Activated CD8-positive, alpha-beta memory T cell treated with anti-CD3 and anti-CD28 coated beads, Interleukin-2, amount 10 ng/mL, durations not matched to agents 7 days and 5 days (primary cell): ENCODE results near the gene TBC1D22A. TPM values are rescaled to one million over a fixed set of nuclear protein-coding genes. Genes with fewer than 3 reads are reported as not detected.

Source experiments
- ATAC-seq: fragments of 150-1000 bp; cut with Tn5 transposase; one replicate; pipeline ENCODE4 v1.10.0; 2021; ENCODE audit warnings: moderate library complexity
- CTCF ChIA-PET: fragments of 350-600 bp; sonication (Branson Sonifier 250); formaldehyde crosslinking; loops from one replicate; lab custom pipeline; 2021; ENCODE audit warnings: antibody characterized with exemption; lab: Charles Lee
- DNase-seq: peaks from one replicate; pipeline ENCODE4 v3.0.0-alpha.2; 2020
- H3K27ac Mint-ChIP-seq: one replicate; pipeline ENCODE4 v1.8.0; 2021; ENCODE audit warnings: mild to moderate bottlenecking, mixed read lengths
- H3K27me3 Mint-ChIP-seq: one replicate; pipeline ENCODE4 v1.8.0; 2021; ENCODE audit warnings: mixed read lengths
- H3K36me3 Mint-ChIP-seq: one replicate; pipeline ENCODE4 v1.8.0; 2021; ENCODE audit warnings: mild to moderate bottlenecking, mixed read lengths
- H3K4me1 Mint-ChIP-seq: one replicate; pipeline ENCODE4 v1.8.0; 2021; ENCODE audit warnings: mixed read lengths
- H3K4me3 Mint-ChIP-seq: one replicate; pipeline ENCODE4 v1.8.0; 2021; ENCODE audit warnings: mild to moderate bottlenecking, moderate library complexity, mixed read lengths
- H3K9me3 Mint-ChIP-seq: one replicate; pipeline ENCODE4 v1.8.0; 2022; ENCODE audit warnings: low read depth, mixed read lengths
- total RNA-seq, 2 experiments: library from RNA; stranded (reverse); gene quantifications; one replicate each; pipeline ENCODE4 v1.2.3, GENCODE V29; 2021

Gene TBC1D22A
- total RNA-seq, 2 experiments from 2014 or later = 32.6 to 44.9 TPM

GRCh38 chr22:46783721-46784120 is 21.3 kb downstream of the TBC1D22A start:
- no peak for ATAC-seq
- peaks cover 4% of the 10 kb centered on the region for H3K36me3 Mint-ChIP-seq
- no peak for DNase-seq
- H3K4me1 Mint-ChIP-seq = peaks cover 14% of the 10 kb centered on the region
- CTCF ChIA-PET = interaction anchor here (1.3 to 1.5 kb wide), 2 partner anchors 20 to 35 kb away, joined by 3 to 4 read pairs; no protein-coding TSS in a partner anchor
- H3K27ac Mint-ChIP-seq = no peak overlapping the region
- no peak overlapping the region for H3K4me3 Mint-ChIP-seq
- H3K9me3 Mint-ChIP-seq = no peaks in the 10 kb centered on the region
- no peaks in the 10 kb centered on the region for H3K27me3 Mint-ChIP-seq

DNA sequence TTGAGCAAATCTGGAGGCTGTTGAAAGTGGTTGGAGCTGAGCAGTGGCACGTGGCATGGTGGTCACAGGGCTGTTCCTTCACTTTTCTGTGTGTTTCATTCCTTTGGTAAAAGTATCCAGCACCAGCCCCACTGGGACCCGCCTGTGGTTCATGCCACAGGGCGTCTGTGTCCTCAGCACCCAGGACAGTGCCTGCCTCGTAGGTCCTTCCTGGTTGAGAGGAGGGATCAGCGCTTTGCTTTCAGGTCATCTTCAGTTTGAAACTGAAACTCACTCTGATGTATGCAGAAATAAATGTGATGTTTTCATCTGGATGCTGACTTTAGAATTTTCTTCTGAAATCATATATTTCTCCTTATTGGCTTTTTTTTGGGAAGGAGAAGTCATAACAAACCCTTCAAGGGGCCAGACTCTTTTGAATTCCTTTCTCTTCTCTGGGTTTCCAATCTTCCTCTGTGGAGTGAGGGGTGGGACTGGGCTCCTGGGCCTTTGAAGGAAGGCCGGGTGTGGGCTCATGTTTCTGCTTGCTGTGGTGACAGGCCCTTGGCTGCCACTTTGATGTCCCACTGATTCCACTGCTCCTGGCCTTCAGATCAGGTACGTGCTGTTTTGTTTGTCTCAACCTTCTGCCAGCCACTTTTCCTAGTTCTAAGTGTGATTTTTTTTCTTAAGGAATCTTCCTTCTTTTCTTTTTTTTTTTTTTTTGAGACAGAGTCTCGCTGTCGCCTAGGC is 26.2 kb downstream of the TBC1D22A start:
- peak; percentile 75 for DNase-seq
- CTCF ChIA-PET = interaction anchor here (0.7 to 1.8 kb wide), 8 partner anchors 10 to 30 kb away, joined by 3 to 8 read pairs (median 4); partner anchors contain the start of gene TBC1D22A
- no peaks in the 10 kb centered on the region for H3K27me3 Mint-ChIP-seq
- no peaks in the 10 kb centered on the region for H3K9me3 Mint-ChIP-seq
- H3K4me3 Mint-ChIP-seq = peak overlapping the region; percentile 68
- peaks cover 52% of the 10 kb centered on the region for H3K4me1 Mint-ChIP-seq
- peak; percentile 66 for ATAC-seq
- H3K36me3 Mint-ChIP-seq = peaks cover 11% of the 10 kb centered on the region
- peak overlapping the region; percentile 91 for H3K27ac Mint-ChIP-seq

- CTCF ChIA-PET = interaction anchor here (1.3 to 4.3 kb wide), 3 partner anchors 11 to 31 kb away, joined by 4 to 30 read pairs (median 20); no protein-coding TSS in a partner anchor
- H3K36me3 Mint-ChIP-seq = peaks cover 12% of the 10 kb centered on the region
- H3K27ac Mint-ChIP-seq = peak overlapping the region; percentile 100
- H3K9me3 Mint-ChIP-seq = no peaks in the 10 kb centered on the region
- peaks cover 52% of the 10 kb centered on the region for H3K4me1 Mint-ChIP-seq
- H3K4me3 Mint-ChIP-seq = peak overlapping the region; percentile 78
- ATAC-seq (no peak), DNase-seq (no peak)
- no peaks in the 10 kb centered on the region for H3K27me3 Mint-ChIP-seq
Observed at GRCh38 chr22:46789992-46790391, 27.5 kb downstream of the TBC1D22A start.

- peaks cover 12% of the 10 kb centered on the region for H3K36me3 Mint-ChIP-seq
- CTCF ChIA-PET = interaction anchor here (0.8 to 4.3 kb wide), 8 partner anchors 10 to 228 kb away, joined by 3 to 30 read pairs (median 4); partner anchors contain the start of gene TBC1D22A
- H3K27ac Mint-ChIP-seq = peak overlapping the region; percentile 100
- peaks cover 52% of the 10 kb centered on the region for H3K4me1 Mint-ChIP-seq
- H3K27me3 Mint-ChIP-seq = no peaks in the 10 kb centered on the region
- peak; percentile 93 for ATAC-seq
- peak overlapping the region; percentile 78 for H3K4me3 Mint-ChIP-seq
- DNase-seq = peak; percentile 91
- H3K9me3 Mint-ChIP-seq = no peaks in the 10 kb centered on the region
Observed at GRCh38 chr22:46791201-46791731, 28.8 kb downstream of the TBC1D22A start.

GRCh38 chr22:46792061-46792796 is 29.8 kb downstream of the TBC1D22A start:
- no peak for DNase-seq
- H3K9me3 Mint-ChIP-seq = no peaks in the 10 kb centered on the region
- H3K4me3 Mint-ChIP-seq = no peak overlapping the region
- H3K27me3 Mint-ChIP-seq = no peaks in the 10 kb centered on the region
- H3K36me3 Mint-ChIP-seq = peaks cover 8% of the 10 kb centered on the region
- no peak for ATAC-seq
- CTCF ChIA-PET = interaction anchor here (0.8 to 4.3 kb wide), 4 partner anchors 11 to 229 kb away, joined by 3 to 30 read pairs (median 12); no protein-coding TSS in a partner anchor
- peaks cover 52% of the 10 kb centered on the region for H3K4me1 Mint-ChIP-seq
- H3K27ac Mint-ChIP-seq = peak overlapping the region; percentile 100

- DNase-seq (no peak), ATAC-seq (no peak)
- CTCF ChIA-PET = interaction anchor here (3.2 to 4.3 kb wide), 2 partner anchors 10 to 34 kb away, joined by 20 to 30 read pairs; no protein-coding TSS in a partner anchor
- Mint-ChIP-seq H3K27ac (peak overlapping the region; percentile 43), H3K4me3 (no peak overlapping the region), H3K9me3 (no peaks in the 10 kb centered on the region), H3K4me1 (peaks cover 47% of the 10 kb centered on the region), H3K36me3 (peaks cover 12% of the 10 kb centered on the region), H3K27me3 (no peaks in the 10 kb centered on the region)
Observed at GRCh38 chr22:46792841-46793261, 30.4 kb downstream of the TBC1D22A start.

DNA sequence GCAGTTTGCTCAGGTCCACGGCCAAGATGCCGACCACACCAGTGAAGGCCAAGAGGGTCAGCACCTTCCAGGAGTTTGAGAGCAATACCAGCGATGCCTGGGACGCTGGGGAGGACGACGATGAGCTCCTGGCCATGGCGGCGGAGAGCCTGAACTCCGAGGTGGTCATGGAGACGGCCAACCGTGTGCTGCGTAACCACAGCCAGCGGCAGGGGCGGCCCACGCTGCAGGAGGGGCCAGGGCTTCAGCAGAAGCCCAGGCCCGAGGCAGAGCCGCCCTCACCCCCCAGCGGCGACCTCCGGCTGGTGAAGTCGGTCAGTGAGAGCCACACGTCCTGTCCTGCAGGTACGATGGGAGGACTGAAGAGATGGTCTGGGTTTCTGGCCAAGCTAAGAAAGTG is 31.0 kb downstream of the TBC1D22A start:
- H3K36me3 Mint-ChIP-seq = peaks cover 13% of the 10 kb centered on the region
- H3K27ac Mint-ChIP-seq = peak overlapping the region; percentile 46
- no peaks in the 10 kb centered on the region for H3K9me3 Mint-ChIP-seq
- CTCF ChIA-PET = interaction anchor here (4.3 kb wide), 1 partner anchor 10 kb away, joined by 30 read pairs; no protein-coding TSS in a partner anchor
- peaks cover 42% of the 10 kb centered on the region for H3K4me1 Mint-ChIP-seq
- no peak overlapping the region for H3K4me3 Mint-ChIP-seq
- no peak for DNase-seq
- H3K27me3 Mint-ChIP-seq = no peaks in the 10 kb centered on the region
- no peak for ATAC-seq

GRCh38 chr22:46794067-46794466 is 31.6 kb downstream of the TBC1D22A start:
- H3K27ac Mint-ChIP-seq = peak overlapping the region; percentile 19
- CTCF ChIA-PET = interaction anchor here (1.5 to 4.3 kb wide), 2 partner anchors 9 kb away, joined by 8 to 30 read pairs; no protein-coding TSS in a partner anchor
- ATAC-seq = no peak
- H3K9me3 Mint-ChIP-seq = no peaks in the 10 kb centered on the region
- H3K4me3 Mint-ChIP-seq = no peak overlapping the region
- H3K36me3 Mint-ChIP-seq = peaks cover 14% of the 10 kb centered on the region
- H3K27me3 Mint-ChIP-seq = no peaks in the 10 kb centered on the region
- peaks cover 39% of the 10 kb centered on the region for H3K4me1 Mint-ChIP-seq
- DNase-seq = no peak

DNA sequence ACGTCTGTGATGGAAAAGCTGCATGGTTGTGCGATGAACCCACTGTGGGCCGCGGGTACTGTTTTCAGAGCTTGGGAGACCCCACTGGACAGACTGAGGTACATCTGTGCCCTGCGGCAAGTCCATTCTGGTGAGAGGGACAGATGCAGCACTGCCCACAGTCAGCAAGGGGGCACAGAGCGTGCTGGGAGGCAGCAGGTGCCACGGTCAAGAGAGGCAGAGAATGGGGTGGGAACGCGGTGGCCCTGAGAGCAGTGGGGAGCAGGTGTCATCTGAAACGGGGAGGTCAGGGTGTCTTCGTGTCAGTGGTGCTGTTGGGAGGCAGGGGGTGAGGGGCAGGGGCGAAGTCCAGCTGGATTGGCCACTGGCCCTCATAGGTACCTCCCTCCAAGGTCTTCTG is 32.0 kb downstream of the TBC1D22A start:
- Mint-ChIP-seq H3K9me3 (no peaks in the 10 kb centered on the region), H3K4me3 (no peak overlapping the region), H3K36me3 (peaks cover 18% of the 10 kb centered on the region), H3K4me1 (peaks cover 35% of the 10 kb centered on the region), H3K27me3 (no peaks in the 10 kb centered on the region), H3K27ac (no peak overlapping the region)
- DNase-seq (no peak), ATAC-seq (no peak)
- CTCF ChIA-PET = interaction anchor here (1.5 kb wide), 1 partner anchor 9 kb away, joined by 8 read pairs; no protein-coding TSS in a partner anchor

DNA sequence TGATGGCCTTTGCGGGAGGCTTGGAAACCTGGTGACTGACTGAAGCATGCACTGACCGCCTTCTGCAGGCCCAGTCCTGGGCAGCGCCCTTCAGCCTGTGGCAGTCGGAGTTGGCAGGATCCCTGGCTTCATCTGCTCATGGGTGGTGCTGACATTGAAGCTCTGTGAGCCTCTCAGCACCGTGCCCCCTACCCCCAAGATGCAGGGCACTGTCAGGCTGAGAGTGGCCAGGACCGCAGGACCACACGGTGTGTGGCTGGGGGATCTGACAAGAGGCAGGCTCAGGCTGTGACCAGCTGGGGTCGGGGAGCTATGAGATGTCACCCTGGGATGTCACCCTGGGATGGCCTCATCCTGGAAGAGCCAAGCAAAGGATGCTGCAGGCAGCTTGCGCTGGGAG is 32.7 kb downstream of the TBC1D22A start:
- ATAC-seq = no peak
- peaks cover 28% of the 10 kb centered on the region for H3K4me1 Mint-ChIP-seq
- DNase-seq = no peak
- CTCF ChIA-PET = interaction anchor here (0.8 to 1.5 kb wide), 4 partner anchors 8 to 232 kb away, joined by 3 to 8 read pairs (median 4); no protein-coding TSS in a partner anchor
- no peaks in the 10 kb centered on the region for H3K9me3 Mint-ChIP-seq
- no peak overlapping the region for H3K4me3 Mint-ChIP-seq
- H3K36me3 Mint-ChIP-seq = peaks cover 22% of the 10 kb centered on the region
- H3K27me3 Mint-ChIP-seq = no peaks in the 10 kb centered on the region
- H3K27ac Mint-ChIP-seq = no peak overlapping the region

DNA sequence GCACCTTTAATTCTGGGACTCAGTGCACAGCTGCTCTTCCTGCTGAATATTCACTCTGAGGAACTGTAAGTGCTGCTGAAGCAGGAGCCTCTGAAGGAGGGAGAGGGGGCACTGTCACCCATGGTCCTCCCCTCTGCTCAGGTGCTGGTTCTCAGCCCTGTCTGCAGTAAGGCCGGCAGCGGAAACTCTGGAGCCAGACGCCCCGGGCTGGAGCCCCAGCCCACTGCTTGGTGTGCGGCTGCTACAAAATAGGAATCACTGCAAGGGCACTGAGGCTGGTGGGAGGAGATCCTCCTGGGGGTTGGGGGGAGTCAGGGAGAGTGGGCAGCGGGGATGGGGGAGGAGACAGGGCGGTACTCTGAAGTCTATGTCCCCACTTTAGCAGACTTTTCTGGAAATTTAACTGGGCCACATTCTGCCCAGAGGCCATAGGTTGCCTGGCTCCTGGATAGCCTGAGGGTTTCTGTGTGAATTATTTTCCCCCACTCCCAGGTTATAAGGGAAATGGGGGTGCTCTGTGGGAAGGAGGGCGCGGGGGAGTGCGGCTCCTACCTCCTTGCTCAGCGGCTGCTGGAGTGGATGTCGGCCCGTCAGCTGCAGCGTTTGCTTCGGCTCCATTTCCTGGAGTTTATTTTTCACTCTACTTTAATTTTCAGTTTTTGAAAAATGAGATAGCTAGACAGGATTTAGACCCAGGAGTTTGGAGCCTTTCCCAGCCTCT is 33.6 kb downstream of the TBC1D22A start:
- Mint-ChIP-seq H3K4me3 (no peak overlapping the region), H3K9me3 (no peaks in the 10 kb centered on the region), H3K27ac (no peak overlapping the region), H3K4me1 (peaks cover 19% of the 10 kb centered on the region), H3K27me3 (no peaks in the 10 kb centered on the region), H3K36me3 (peaks cover 26% of the 10 kb centered on the region)
- no peak for DNase-seq
- no peak for ATAC-seq
- CTCF ChIA-PET = interaction anchor here (0.6 to 1.5 kb wide), 4 partner anchors 7 to 321 kb away, joined by 3 to 8 read pairs (median 4); no protein-coding TSS in a partner anchor

GRCh38 chr22:46796566-46797195 is 34.2 kb downstream of the TBC1D22A start:
- ATAC-seq = no peak
- Mint-ChIP-seq H3K4me3 (no peak overlapping the region), H3K27ac (no peak overlapping the region), H3K27me3 (no peaks in the 10 kb centered on the region), H3K36me3 (peaks cover 26% of the 10 kb centered on the region), H3K4me1 (peaks cover 13% of the 10 kb centered on the region), H3K9me3 (no peaks in the 10 kb centered on the region)
- CTCF ChIA-PET = interaction anchor here (0.6 to 1.0 kb wide), 2 partner anchors 38 to 322 kb away, joined by 3 to 4 read pairs; no protein-coding TSS in a partner anchor
- no peak for DNase-seq
